ENCODE measurements around the gene NEK1. TPM values are rescaled to one million over a fixed set of nuclear protein-coding genes. Genes with fewer than 3 reads are reported as not detected.

The NEK1 gene
- total RNA-seq, 1 donor from 2014 or later = 15.5 TPM

- Histone ChIP-seq H3K36me3 (peaks cover 32% of the 10 kb centered on the region), H3K27ac (replicated peaks) (no peak overlapping the region), H3K4me1 (no peaks in the 10 kb centered on the region), H3K27me3 (ENCODE audit: low read depth) (no peaks in the 10 kb centered on the region), H3K4me3 (no peak overlapping the region), H3K9me3 (replicated peaks) (no peaks in the 10 kb centered on the region)
- intact Hi-C loops (cut with micrococcal nuclease) = no loop called here
- no peak for DNase-seq
- TF ChIP-seq, protein P1, sequence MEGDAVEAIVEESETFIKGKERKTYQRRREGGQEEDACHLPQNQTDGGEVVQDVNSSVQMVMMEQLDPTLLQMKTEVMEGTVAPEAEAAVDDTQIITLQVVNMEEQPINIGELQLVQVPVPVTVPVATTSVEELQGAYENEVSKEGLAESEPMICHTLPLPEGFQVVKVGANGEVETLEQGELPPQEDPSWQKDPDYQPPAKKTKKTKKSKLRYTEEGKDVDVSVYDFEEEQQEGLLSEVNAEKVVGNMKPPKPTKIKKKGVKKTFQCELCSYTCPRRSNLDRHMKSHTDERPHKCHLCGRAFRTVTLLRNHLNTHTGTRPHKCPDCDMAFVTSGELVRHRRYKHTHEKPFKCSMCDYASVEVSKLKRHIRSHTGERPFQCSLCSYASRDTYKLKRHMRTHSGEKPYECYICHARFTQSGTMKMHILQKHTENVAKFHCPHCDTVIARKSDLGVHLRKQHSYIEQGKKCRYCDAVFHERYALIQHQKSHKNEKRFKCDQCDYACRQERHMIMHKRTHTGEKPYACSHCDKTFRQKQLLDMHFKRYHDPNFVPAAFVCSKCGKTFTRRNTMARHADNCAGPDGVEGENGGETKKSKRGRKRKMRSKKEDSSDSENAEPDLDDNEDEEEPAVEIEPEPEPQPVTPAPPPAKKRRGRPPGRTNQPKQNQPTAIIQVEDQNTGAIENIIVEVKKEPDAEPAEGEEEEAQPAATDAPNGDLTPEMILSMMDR (IDR thresholded peaks at IDR 0.05; ENCODE audit: borderline replicate concordance) = no peak
Observed at GRCh38 chr4:169420291-169420690, 192.1 kb downstream of the NEK1 start.

GRCh38 chr4:169418846-169419245 lies 193.5 kb downstream of the NEK1 start:
- Histone ChIP-seq H3K4me3 (no peak overlapping the region), H3K36me3 (peaks cover 18% of the 10 kb centered on the region), H3K27me3 (ENCODE audit: low read depth) (no peaks in the 10 kb centered on the region), H3K4me1 (no peaks in the 10 kb centered on the region), H3K9me3 (replicated peaks) (no peaks in the 10 kb centered on the region), H3K27ac (replicated peaks) (no peak overlapping the region)
- intact Hi-C loops (cut with micrococcal nuclease) = no loop called here
- TF ChIP-seq, protein P1 (IDR thresholded peaks at IDR 0.05; ENCODE audit: borderline replicate concordance) = no peak
- DNase-seq = no peak

GRCh38 chr4:169417629-169418282 lies 194.6 kb downstream of the NEK1 start:
- DNase-seq = no peak
- intact Hi-C loops (cut with micrococcal nuclease) = no loop called here
- peaks cover 8% of the 10 kb centered on the region for H3K36me3 ChIP-seq
- H3K4me1 ChIP-seq = no peaks in the 10 kb centered on the region
- no peaks in the 10 kb centered on the region for H3K9me3 ChIP-seq (replicated peaks)
- no peak overlapping the region for H3K27ac ChIP-seq (replicated peaks)
- H3K27me3 ChIP-seq (ENCODE audit: low read depth) = no peaks in the 10 kb centered on the region
- H3K4me3 ChIP-seq = no peak overlapping the region
- TF ChIP-seq, protein P1 (IDR thresholded peaks at IDR 0.05; ENCODE audit: borderline replicate concordance) = no peak

- DNase-seq = no peak
- H3K27me3 ChIP-seq (ENCODE audit: low read depth) = no peaks in the 10 kb centered on the region
- no peaks in the 10 kb centered on the region for H3K4me1 ChIP-seq
- intact Hi-C loops (cut with micrococcal nuclease) = no loop called here
- TF ChIP-seq, protein P1 (IDR thresholded peaks at IDR 0.05; ENCODE audit: borderline replicate concordance) = no peak
- H3K4me3 ChIP-seq = no peak overlapping the region
- H3K36me3 ChIP-seq = peaks cover 8% of the 10 kb centered on the region
- H3K27ac ChIP-seq (replicated peaks) = no peak overlapping the region
- H3K9me3 ChIP-seq (replicated peaks) = no peaks in the 10 kb centered on the region
Observed at GRCh38 chr4:169416997-169417396, 195.4 kb downstream of the NEK1 start.

DNA sequence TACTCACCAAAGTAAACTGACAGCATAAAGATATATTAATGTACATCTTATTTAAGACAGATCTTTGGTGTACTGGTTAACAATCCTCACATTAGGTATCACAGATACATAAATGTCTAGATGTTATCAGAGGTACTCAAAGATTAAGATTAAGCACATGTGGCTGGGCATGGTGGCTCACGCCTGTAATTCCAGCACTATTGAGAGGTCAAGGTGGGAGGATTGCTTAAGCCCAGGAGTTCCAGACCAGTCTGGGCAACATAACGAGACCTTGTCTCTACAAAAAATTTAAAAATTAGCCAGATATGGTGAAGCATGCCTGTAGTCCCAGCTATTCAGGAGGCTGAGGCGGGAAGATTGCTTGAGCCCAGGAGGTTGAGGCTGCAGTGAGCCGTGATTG lies 195.9 kb downstream of the NEK1 start:
- H3K27me3 ChIP-seq (ENCODE audit: low read depth) = no peaks in the 10 kb centered on the region
- H3K4me1 ChIP-seq = no peaks in the 10 kb centered on the region
- no peak for DNase-seq
- no peak overlapping the region for H3K27ac ChIP-seq (replicated peaks)
- H3K9me3 ChIP-seq (replicated peaks) = no peaks in the 10 kb centered on the region
- H3K36me3 ChIP-seq = peaks cover 6% of the 10 kb centered on the region
- intact Hi-C loops (cut with micrococcal nuclease) = no loop called here
- TF ChIP-seq, protein P1 (IDR thresholded peaks at IDR 0.05; ENCODE audit: borderline replicate concordance) = no peak
- no peak overlapping the region for H3K4me3 ChIP-seq

Measured in left ventricle myocardium inferior (tissue), 1 donor.